ENCODE data around the gene DES.

The DES gene

GRCh38 chr2:219475697-219476651 is 57.8 kb downstream of the DES start:
- DNase-seq: peak; percentile 92

Measured in NCI-H82 (cell line).